Liver (tissue), 9 donors: ENCODE data around the gene FIBCD1. TPM values are rescaled to one million over a fixed set of nuclear protein-coding genes. Genes with fewer than 3 reads are reported as not detected.

ENCODE experiments used
- DNase-seq: peaks from one replicate; pipeline ENCODE4 v3.0.0-alpha.2; 2017; ENCODE audit warnings: low spot score
- H3K27ac ChIP-seq, 2 donors: one replicate each; pipeline ENCODE4 v1.7.0; 2013; ENCODE audit warnings: inconsistent platforms in 2 of 2, low read length in 2 of 2, control low read depth in 1 of 2, low read depth in 1 of 2, mild to moderate bottlenecking in 1 of 2
- H3K27me3 ChIP-seq, 4 donors: one replicate each; pipeline versions ENCODE4 v1.6.1 to v1.7.0; 2013; ENCODE audit warnings: low read length in 3 of 4, inconsistent platforms in 1 of 4, mild to moderate bottlenecking in 1 of 4, moderate library complexity in 1 of 4; ENCODE audit not compliant: control insufficient read depth in 4 of 4, insufficient read depth in 4 of 4
- H3K36me3 ChIP-seq, 4 donors: one replicate each; pipeline versions ENCODE4 v1.6.1 to v1.7.0; 2013; ENCODE audit warnings: low read length in 3 of 4, mild to moderate bottlenecking in 3 of 4, low read depth in 1 of 4, moderate library complexity in 1 of 4; ENCODE audit not compliant: control insufficient read depth in 4 of 4, insufficient read depth in 3 of 4
- H3K4me1 ChIP-seq, 4 donors: one replicate each; pipeline versions ENCODE4 v1.6.1 to v1.7.0; 2013; ENCODE audit warnings: low read length in 3 of 4, mild to moderate bottlenecking in 3 of 4, moderate library complexity in 1 of 4; ENCODE audit not compliant: control insufficient read depth in 4 of 4, insufficient read depth in 4 of 4
- H3K4me3 ChIP-seq, 3 donors: one replicate each; pipeline versions ENCODE4 v1.6.1 to v1.7.0; 2013; ENCODE audit warnings: low read length in 3 of 3, control low read depth in 1 of 3, low read depth in 1 of 3, mild to moderate bottlenecking in 1 of 3
- H3K9ac ChIP-seq, 2 donors: one replicate each; pipeline ENCODE4 v1.7.0; 2013; ENCODE audit warnings: low read length in 2 of 2, mild to moderate bottlenecking in 2 of 2, moderate library complexity in 2 of 2, control low read depth in 1 of 2, low read depth in 1 of 2
- H3K9me3 ChIP-seq, 4 donors: one replicate each; pipeline versions ENCODE4 v1.6.1 to v1.7.0; 2013; ENCODE audit warnings: low read length in 3 of 4; ENCODE audit not compliant: control insufficient read depth in 4 of 4
- EGR1 ChIP-seq, 2 donors: IDR thresholded peaks; 2 replicates each; pipeline ENCODE4 v1.6.1; 2016 to 2018; ENCODE audit warnings: antibody characterized with exemption in 2 of 2, low read depth in 2 of 2
- FOXA1 ChIP-seq: IDR thresholded peaks from 2 replicates; pipeline ENCODE4 v1.6.1; 2016; ENCODE audit warnings: antibody characterized with exemption
- FOXA2 ChIP-seq: IDR thresholded peaks from 2 replicates; pipeline ENCODE4 v1.6.1; 2016; ENCODE audit warnings: antibody characterized with exemption
- GABPA ChIP-seq, 2 donors: IDR thresholded peaks in 1 of 2; conservative IDR thresholded peaks in 1 of 2; 2 replicates each; pipeline ENCODE4 v1.6.1; 2016; ENCODE audit warnings: antibody characterized with exemption in 2 of 2, mild to moderate bottlenecking in 1 of 2, moderate library complexity in 1 of 2
- HNF4A ChIP-seq, 2 donors: conservative IDR thresholded peaks; 2 replicates each; pipeline ENCODE4 v1.6.1; 2016; ENCODE audit warnings: antibody characterized with exemption in 2 of 2, mild to moderate bottlenecking in 2 of 2
- HNF4G ChIP-seq: IDR thresholded peaks from 2 replicates; pipeline ENCODE4 v1.6.1; 2016; ENCODE audit warnings: antibody characterized with exemption
- JUND ChIP-seq, 2 donors: IDR thresholded peaks; 2 replicates each; pipeline ENCODE4 v1.6.1; 2016; ENCODE audit warnings: antibody characterized with exemption in 2 of 2
- NR2F2 ChIP-seq: IDR thresholded peaks from 2 replicates; pipeline ENCODE4 v1.6.1; 2016; ENCODE audit warnings: antibody characterized with exemption
- RAD21 ChIP-seq, 2 donors: IDR thresholded peaks; 2 replicates each; pipeline ENCODE4 v1.6.1; 2016; ENCODE audit warnings: antibody characterized with exemption in 2 of 2, mild to moderate bottlenecking in 2 of 2
- RXRA ChIP-seq, 2 donors: IDR thresholded peaks; 2 replicates each; pipeline ENCODE4 v1.6.1; 2017 to 2018; ENCODE audit warnings: antibody characterized with exemption in 2 of 2, mild to moderate bottlenecking in 1 of 2
- SP1 ChIP-seq: IDR thresholded peaks from 2 replicates; pipeline ENCODE4 v1.6.1; 2018; ENCODE audit warnings: antibody characterized with exemption, mild to moderate bottlenecking
- WGBS: extraction: QIAGEN DNeasy Blood & Tissue Kit; methylation state at CpG from one replicate; pipeline ENCODE4 v1.1.7; 2013; 5-methylcytosine and 5-hydroxymethylcytosine counted together
- polyA plus RNA-seq, 2 donors: library from polyadenylated mRNA; stranded (reverse) in 1 of 2; unstranded in 1 of 2; fragments of 200-250 nt in 1 of 2; fragments of >200 nt in 1 of 2; fragmentation: Nextera tagmentation in 1 of 2; extraction: Ambion mirVana in 1 of 2; gene quantifications; one replicate each; pipeline versions ENCODE4 v1.2.1 to v1.2.3, GENCODE V29; 2013 to 2015
- total RNA-seq, 2 donors: library from RNA; depleted of rRNA; stranded (reverse); fragments of >200 nt; gene quantifications; one replicate each; pipeline ENCODE4 v1.2.3, GENCODE V29; 2014
- TF ChIP-seq, protein P1 (sequence below): fragments of 150-350 bp; IDR thresholded peaks from 2 replicates; pipeline ENCODE4 v1.5.1; 2017; ENCODE audit warnings: improper control_type of control experiment, low read depth, low read length; ENCODE audit not compliant: missing input control
- TF ChIP-seq, protein P2 (sequence below): IDR thresholded peaks from 2 replicates; pipeline ENCODE4 v1.6.1; 2016; ENCODE audit warnings: antibody characterized with exemption
- TF ChIP-seq, protein P3 (sequence below): IDR thresholded peaks from 2 replicates; pipeline ENCODE4 v1.6.1; 2016; ENCODE audit warnings: antibody characterized with exemption, mild to moderate bottlenecking
- TF ChIP-seq, protein P4 (sequence below): IDR thresholded peaks from 2 replicates; pipeline ENCODE4 v1.6.1; 2016; ENCODE audit warnings: antibody characterized with exemption
- TF ChIP-seq, protein P5 (sequence below): IDR thresholded peaks from 2 replicates; pipeline ENCODE4 v1.6.1; 2016; ENCODE audit warnings: antibody characterized with exemption
- donor health status: healthy.
- donor health status: healthy.
- donor health status: healthy.
- donor health status: healthy.
- donor health status: healthy.

FIBCD1 gene
- total and polyA plus RNA-seq, 4 donors, result not detected

DNA sequence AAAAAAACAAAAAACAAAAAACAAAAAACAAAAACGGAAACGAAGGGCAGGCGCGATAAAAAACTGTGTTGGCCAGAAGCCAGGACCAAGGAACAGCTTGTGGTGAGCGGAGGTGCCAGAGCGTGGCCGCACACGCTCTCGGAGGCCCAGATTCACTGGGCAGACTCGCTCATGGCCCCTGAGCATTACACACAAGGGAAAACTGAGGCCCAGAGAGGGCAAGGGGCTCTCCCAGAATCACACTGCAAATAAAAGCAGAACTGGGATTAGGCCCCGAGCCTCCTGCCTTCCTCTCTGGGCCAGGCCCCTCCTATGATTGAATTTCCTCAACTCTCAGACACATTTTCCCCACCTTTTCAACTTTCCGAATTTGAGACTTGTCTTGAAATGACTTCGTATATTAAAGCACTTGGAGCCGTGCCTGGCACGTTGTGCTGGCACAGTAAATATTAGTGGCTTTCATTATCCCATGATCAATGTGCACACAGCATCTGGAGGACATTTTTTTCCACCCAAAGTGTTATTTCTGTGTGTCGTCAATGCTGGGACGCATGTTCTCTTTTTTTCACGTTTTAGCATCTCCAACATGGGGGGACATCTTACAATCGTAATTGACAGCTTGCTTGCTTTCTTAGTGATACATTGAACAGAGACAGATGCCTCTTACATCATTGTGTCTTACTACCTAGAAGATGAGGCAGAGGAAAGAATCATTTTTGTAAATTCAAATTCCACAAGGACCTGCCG, 7.4 kb downstream of the FIBCD1 start (continued):
- TF ChIP-seq, protein P1, sequence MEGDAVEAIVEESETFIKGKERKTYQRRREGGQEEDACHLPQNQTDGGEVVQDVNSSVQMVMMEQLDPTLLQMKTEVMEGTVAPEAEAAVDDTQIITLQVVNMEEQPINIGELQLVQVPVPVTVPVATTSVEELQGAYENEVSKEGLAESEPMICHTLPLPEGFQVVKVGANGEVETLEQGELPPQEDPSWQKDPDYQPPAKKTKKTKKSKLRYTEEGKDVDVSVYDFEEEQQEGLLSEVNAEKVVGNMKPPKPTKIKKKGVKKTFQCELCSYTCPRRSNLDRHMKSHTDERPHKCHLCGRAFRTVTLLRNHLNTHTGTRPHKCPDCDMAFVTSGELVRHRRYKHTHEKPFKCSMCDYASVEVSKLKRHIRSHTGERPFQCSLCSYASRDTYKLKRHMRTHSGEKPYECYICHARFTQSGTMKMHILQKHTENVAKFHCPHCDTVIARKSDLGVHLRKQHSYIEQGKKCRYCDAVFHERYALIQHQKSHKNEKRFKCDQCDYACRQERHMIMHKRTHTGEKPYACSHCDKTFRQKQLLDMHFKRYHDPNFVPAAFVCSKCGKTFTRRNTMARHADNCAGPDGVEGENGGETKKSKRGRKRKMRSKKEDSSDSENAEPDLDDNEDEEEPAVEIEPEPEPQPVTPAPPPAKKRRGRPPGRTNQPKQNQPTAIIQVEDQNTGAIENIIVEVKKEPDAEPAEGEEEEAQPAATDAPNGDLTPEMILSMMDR, result no peak

- H3K4me1 ChIP-seq, result no peaks in the 10 kb centered on the region
- H3K27me3 ChIP-seq, result peaks cover 0 to 12% (median 6%) of the 10 kb centered on the region in 4 donors
- TF ChIP-seq JUND (IDR thresholded peaks at IDR 0.05) (no peak), FOXA2 (no peak), GABPA (IDR thresholded peaks at IDR 0.05 in 1 of 2, conservative IDR thresholded peaks at IDR 0.05 in 1 of 2) (no peak), RXRA (IDR thresholded peaks at IDR 0.05) (no peak), FOXA1 (no peak), RAD21 (IDR thresholded peaks at IDR 0.05) (no peak), HNF4A (conservative IDR thresholded peaks at IDR 0.05) (no peak), HNF4G (no peak), EGR1 (IDR thresholded peaks at IDR 0.05; ENCODE audit: low read depth in 2 of 2) (no peak), NR2F2 (no peak), SP1 (no peak)
- TF ChIP-seq, protein P2, sequence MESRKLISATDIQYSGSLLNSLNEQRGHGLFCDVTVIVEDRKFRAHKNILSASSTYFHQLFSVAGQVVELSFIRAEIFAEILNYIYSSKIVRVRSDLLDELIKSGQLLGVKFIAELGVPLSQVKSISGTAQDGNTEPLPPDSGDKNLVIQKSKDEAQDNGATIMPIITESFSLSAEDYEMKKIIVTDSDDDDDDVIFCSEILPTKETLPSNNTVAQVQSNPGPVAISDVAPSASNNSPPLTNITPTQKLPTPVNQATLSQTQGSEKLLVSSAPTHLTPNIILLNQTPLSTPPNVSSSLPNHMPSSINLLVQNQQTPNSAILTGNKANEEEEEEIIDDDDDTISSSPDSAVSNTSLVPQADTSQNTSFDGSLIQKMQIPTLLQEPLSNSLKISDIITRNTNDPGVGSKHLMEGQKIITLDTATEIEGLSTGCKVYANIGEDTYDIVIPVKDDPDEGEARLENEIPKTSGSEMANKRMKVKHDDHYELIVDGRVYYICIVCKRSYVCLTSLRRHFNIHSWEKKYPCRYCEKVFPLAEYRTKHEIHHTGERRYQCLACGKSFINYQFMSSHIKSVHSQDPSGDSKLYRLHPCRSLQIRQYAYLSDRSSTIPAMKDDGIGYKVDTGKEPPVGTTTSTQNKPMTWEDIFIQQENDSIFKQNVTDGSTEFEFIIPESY, result no peak
- TF ChIP-seq, protein P3, sequence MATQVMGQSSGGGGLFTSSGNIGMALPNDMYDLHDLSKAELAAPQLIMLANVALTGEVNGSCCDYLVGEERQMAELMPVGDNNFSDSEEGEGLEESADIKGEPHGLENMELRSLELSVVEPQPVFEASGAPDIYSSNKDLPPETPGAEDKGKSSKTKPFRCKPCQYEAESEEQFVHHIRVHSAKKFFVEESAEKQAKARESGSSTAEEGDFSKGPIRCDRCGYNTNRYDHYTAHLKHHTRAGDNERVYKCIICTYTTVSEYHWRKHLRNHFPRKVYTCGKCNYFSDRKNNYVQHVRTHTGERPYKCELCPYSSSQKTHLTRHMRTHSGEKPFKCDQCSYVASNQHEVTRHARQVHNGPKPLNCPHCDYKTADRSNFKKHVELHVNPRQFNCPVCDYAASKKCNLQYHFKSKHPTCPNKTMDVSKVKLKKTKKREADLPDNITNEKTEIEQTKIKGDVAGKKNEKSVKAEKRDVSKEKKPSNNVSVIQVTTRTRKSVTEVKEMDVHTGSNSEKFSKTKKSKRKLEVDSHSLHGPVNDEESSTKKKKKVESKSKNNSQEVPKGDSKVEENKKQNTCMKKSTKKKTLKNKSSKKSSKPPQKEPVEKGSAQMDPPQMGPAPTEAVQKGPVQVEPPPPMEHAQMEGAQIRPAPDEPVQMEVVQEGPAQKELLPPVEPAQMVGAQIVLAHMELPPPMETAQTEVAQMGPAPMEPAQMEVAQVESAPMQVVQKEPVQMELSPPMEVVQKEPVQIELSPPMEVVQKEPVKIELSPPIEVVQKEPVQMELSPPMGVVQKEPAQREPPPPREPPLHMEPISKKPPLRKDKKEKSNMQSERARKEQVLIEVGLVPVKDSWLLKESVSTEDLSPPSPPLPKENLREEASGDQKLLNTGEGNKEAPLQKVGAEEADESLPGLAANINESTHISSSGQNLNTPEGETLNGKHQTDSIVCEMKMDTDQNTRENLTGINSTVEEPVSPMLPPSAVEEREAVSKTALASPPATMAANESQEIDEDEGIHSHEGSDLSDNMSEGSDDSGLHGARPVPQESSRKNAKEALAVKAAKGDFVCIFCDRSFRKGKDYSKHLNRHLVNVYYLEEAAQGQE, result no peak
- TF ChIP-seq, protein P1, result no peak
- TF ChIP-seq, protein P4, sequence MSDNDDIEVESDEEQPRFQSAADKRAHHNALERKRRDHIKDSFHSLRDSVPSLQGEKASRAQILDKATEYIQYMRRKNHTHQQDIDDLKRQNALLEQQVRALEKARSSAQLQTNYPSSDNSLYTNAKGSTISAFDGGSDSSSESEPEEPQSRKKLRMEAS, result no peak
- TF ChIP-seq, protein P5, sequence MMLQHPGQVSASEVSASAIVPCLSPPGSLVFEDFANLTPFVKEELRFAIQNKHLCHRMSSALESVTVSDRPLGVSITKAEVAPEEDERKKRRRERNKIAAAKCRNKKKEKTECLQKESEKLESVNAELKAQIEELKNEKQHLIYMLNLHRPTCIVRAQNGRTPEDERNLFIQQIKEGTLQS, result no peak
- H3K9me3 ChIP-seq, result no peaks in the 10 kb centered on the region
- H3K27ac ChIP-seq, result no peak overlapping the region
- H3K36me3 ChIP-seq, result no peaks in the 10 kb centered on the region
- DNase-seq, result no peak
- no peak overlapping the region for H3K4me3 ChIP-seq
- no peak overlapping the region for H3K9ac ChIP-seq
- WGBS, result 91% methylated on average over 15 of the region's 15 CpGs
Measured at GRCh38 chr9:130930804-130931349, 8.2 kb downstream of the FIBCD1 start.
